Progenitor cell of endocrine pancreas (in vitro differentiated cells): ENCODE results near the gene RTL5. TPM values are rescaled to one million over a fixed set of nuclear protein-coding genes. Genes with fewer than 3 reads are reported as not detected.

Experiments used
- DNase-seq: peaks from one replicate; pipeline ENCODE4 v3.0.0; 2021; ENCODE audit warnings: low spot score; ENCODE audit not compliant: unreplicated experiment
- H3K27ac Mint-ChIP-seq: 2 replicates; pipeline ENCODE4 v1.8.0; 2021; ENCODE audit warnings: mild to moderate bottlenecking, moderate library complexity, mixed read lengths
- H3K27me3 Mint-ChIP-seq: 2 replicates; pipeline ENCODE4 v1.8.0; 2021; ENCODE audit warnings: mixed read lengths
- H3K36me3 Mint-ChIP-seq: 2 replicates; pipeline ENCODE4 v1.8.0; 2022; ENCODE audit warnings: mixed read lengths; ENCODE audit not compliant: insufficient read depth
- H3K4me1 Mint-ChIP-seq: 2 replicates; pipeline ENCODE4 v1.8.0; 2021; ENCODE audit warnings: low read depth, mixed read lengths
- H3K4me3 Mint-ChIP-seq: 2 replicates; pipeline ENCODE4 v1.8.0; 2021; ENCODE audit warnings: low read depth, mild to moderate bottlenecking, moderate library complexity, mixed read lengths
- H3K9me3 Mint-ChIP-seq: 2 replicates; pipeline ENCODE4 v1.8.0; 2021; ENCODE audit warnings: low read depth, mixed read lengths
- CTCF ChIP-seq: fragments of 200-600 bp; sonication (generic); IDR thresholded peaks from one replicate; pipeline ENCODE4 v1.5.0; 2021; ENCODE audit warnings: antibody characterized with exemption, mild to moderate bottlenecking; ENCODE audit not compliant: unreplicated experiment
- total RNA-seq: library from RNA; stranded (reverse); gene quantifications from 2 replicates; pipeline ENCODE4 v1.2.1, GENCODE V29; 2021

Gene RTL5
- total RNA-seq, 1 donor from 2014 or later = 19.4 TPM

- peaks cover 21% of the 10 kb centered on the region for H3K4me1 Mint-ChIP-seq
- no peaks in the 10 kb centered on the region for H3K27me3 Mint-ChIP-seq
- H3K4me3 Mint-ChIP-seq = no peak overlapping the region
- peaks cover 23% of the 10 kb centered on the region for H3K9me3 Mint-ChIP-seq
- H3K27ac Mint-ChIP-seq = no peak overlapping the region
- no peak for DNase-seq
- no peak for TF ChIP-seq CTCF
- no peaks in the 10 kb centered on the region for H3K36me3 Mint-ChIP-seq
These were observed 48.4 kb downstream of the RTL5 start for GRCh38 chrX:72083291-72083690.

GRCh38 chrX:72081605-72082320 lies 50.0 kb downstream of the RTL5 start:
- H3K36me3 Mint-ChIP-seq = no peaks in the 10 kb centered on the region
- TF ChIP-seq CTCF = no peak
- peak overlapping the region; percentile 95 for H3K27ac Mint-ChIP-seq
- peaks cover 21% of the 10 kb centered on the region for H3K4me1 Mint-ChIP-seq
- no peak for DNase-seq
- H3K9me3 Mint-ChIP-seq = peaks cover 17% of the 10 kb centered on the region
- H3K4me3 Mint-ChIP-seq = no peak overlapping the region
- H3K27me3 Mint-ChIP-seq = no peaks in the 10 kb centered on the region

- no peaks in the 10 kb centered on the region for H3K36me3 Mint-ChIP-seq
- no peak for DNase-seq
- H3K4me3 Mint-ChIP-seq = no peak overlapping the region
- peak overlapping the region; percentile 95 for H3K27ac Mint-ChIP-seq
- H3K27me3 Mint-ChIP-seq = no peaks in the 10 kb centered on the region
- TF ChIP-seq CTCF = no peak
- peaks cover 21% of the 10 kb centered on the region for H3K4me1 Mint-ChIP-seq
- peaks cover 17% of the 10 kb centered on the region for H3K9me3 Mint-ChIP-seq
These were observed 50.9 kb downstream of the RTL5 start for GRCh38 chrX:72080800-72081199.

GRCh38 chrX:72080150-72080549 lies 51.6 kb downstream of the RTL5 start:
- Mint-ChIP-seq H3K36me3 (no peaks in the 10 kb centered on the region), H3K27ac (peak overlapping the region; percentile 65), H3K9me3 (peaks cover 20% of the 10 kb centered on the region), H3K4me1 (peaks cover 21% of the 10 kb centered on the region), H3K27me3 (no peaks in the 10 kb centered on the region), H3K4me3 (no peak overlapping the region)
- no peak for TF ChIP-seq CTCF
- no peak for DNase-seq

- peak overlapping the region; percentile 65 for H3K27ac Mint-ChIP-seq
- no peak overlapping the region for H3K4me3 Mint-ChIP-seq
- no peak for DNase-seq
- H3K9me3 Mint-ChIP-seq = peaks cover 20% of the 10 kb centered on the region
- no peak for TF ChIP-seq CTCF
- peaks cover 21% of the 10 kb centered on the region for H3K4me1 Mint-ChIP-seq
- H3K36me3 Mint-ChIP-seq = no peaks in the 10 kb centered on the region
- no peaks in the 10 kb centered on the region for H3K27me3 Mint-ChIP-seq
These were observed 52.1 kb downstream of the RTL5 start for GRCh38 chrX:72079607-72080006.
